ENCODE data around the gene MBTPS1.

MBTPS1 gene

GRCh38 chr16:84116720-84117493, at the start of gene MBTPS1:
Gene MBTPS1, minus strand, starts transcription at chr16:84116942. Its CDS starts 15,159 bp downstream, at chr16:84101783.
- in situ Hi-C loops (cut with MboI; ENCODE audit: low sequenced_read_pairs) = no loop called here

- in situ Hi-C loops (cut with MboI; ENCODE audit: low sequenced_read_pairs) = no loop called here
Observed at GRCh38 chr16:84165746-84166145, 49.0 kb upstream of the MBTPS1 start.

- in situ Hi-C loops (cut with MboI; ENCODE audit: low sequenced_read_pairs) = no loop called here
Observed at GRCh38 chr16:84161801-84162200, 45.1 kb upstream of the MBTPS1 start.

- in situ Hi-C loops (cut with MboI; ENCODE audit: low sequenced_read_pairs) = no loop called here
Observed at GRCh38 chr16:84161037-84161436, 44.3 kb upstream of the MBTPS1 start.

- in situ Hi-C loops (cut with MboI; ENCODE audit: low sequenced_read_pairs) = no loop called here
Observed at GRCh38 chr16:84159800-84160199, 43.1 kb upstream of the MBTPS1 start.

- in situ Hi-C loops (cut with MboI; ENCODE audit: low sequenced_read_pairs) = no loop called here
Observed at GRCh38 chr16:84159007-84159406, 42.3 kb upstream of the MBTPS1 start.

GRCh38 chr16:84156342-84156784, 39.6 kb upstream of the MBTPS1 start:
- in situ Hi-C loops (cut with MboI; ENCODE audit: low sequenced_read_pairs) = no loop called here

- in situ Hi-C loops (cut with MboI; ENCODE audit: low sequenced_read_pairs) = no loop called here
Observed at GRCh38 chr16:84155771-84156170, 39.0 kb upstream of the MBTPS1 start.

GRCh38 chr16:84155226-84155625, 38.5 kb upstream of the MBTPS1 start:
- in situ Hi-C loops (cut with MboI; ENCODE audit: low sequenced_read_pairs) = no loop called here

GRCh38 chr16:84153660-84154214, 37.0 kb upstream of the MBTPS1 start:
- in situ Hi-C loops (cut with MboI; ENCODE audit: low sequenced_read_pairs) = no loop called here

GRCh38 chr16:84150926-84151325, 34.2 kb upstream of the MBTPS1 start:
- in situ Hi-C loops (cut with MboI; ENCODE audit: low sequenced_read_pairs) = no loop called here

GRCh38 chr16:84144859-84145639, 28.3 kb upstream of the MBTPS1 start, which contains the start of the genes DNAAF1 and HSDL1:
Gene DNAAF1, plus strand, starts transcription at chr16:84145308. Its CDS starts 133 bp downstream, at chr16:84145441.
Gene HSDL1, minus strand, starts transcription at chr16:84145177. Its CDS starts 13,856 bp downstream, at chr16:84131321.
- in situ Hi-C loops (cut with MboI; ENCODE audit: low sequenced_read_pairs) = no loop called here

- in situ Hi-C loops (cut with MboI; ENCODE audit: low sequenced_read_pairs) = no loop called here
Observed at GRCh38 chr16:84144209-84144858, 27.6 kb upstream of the MBTPS1 start.

GRCh38 chr16:84143784-84144199, 27.1 kb upstream of the MBTPS1 start:
- in situ Hi-C loops (cut with MboI; ENCODE audit: low sequenced_read_pairs) = no loop called here

GRCh38 chr16:84143081-84143480, 26.3 kb upstream of the MBTPS1 start:
- in situ Hi-C loops (cut with MboI; ENCODE audit: low sequenced_read_pairs) = no loop called here

- in situ Hi-C loops (cut with MboI; ENCODE audit: low sequenced_read_pairs) = no loop called here
Observed at GRCh38 chr16:84141143-84141670, 24.5 kb upstream of the MBTPS1 start.

GRCh38 chr16:84139628-84140258, 23.0 kb upstream of the MBTPS1 start:
- in situ Hi-C loops (cut with MboI; ENCODE audit: low sequenced_read_pairs) = no loop called here

GRCh38 chr16:84138824-84139627, 22.3 kb upstream of the MBTPS1 start:
- in situ Hi-C loops (cut with MboI; ENCODE audit: low sequenced_read_pairs) = no loop called here

- in situ Hi-C loops (cut with MboI; ENCODE audit: low sequenced_read_pairs) = no loop called here
Observed at GRCh38 chr16:84138500-84138823, 21.7 kb upstream of the MBTPS1 start.
